ENCODE data around the gene CDH4. TPM values are rescaled to one million over a fixed set of nuclear protein-coding genes. Genes with fewer than 3 reads are reported as not detected.
"Not testable (repeated sequence)": the region's sequence is repeated elsewhere in the genome, so short reads cannot be mapped to it uniquely, and the experiment has no call there.

The CDH4 gene
- total and polyA plus RNA-seq, 2 donors from 2014 or later: 1.1 TPM; not detected in 1

- FAIRE-seq: no peak
- H3K4me1 ChIP-seq (ENCODE audit: control insufficient read depth in 2 of 3, insufficient read depth in 2 of 3, low read depth in 1 of 3, low read length in 3 of 3): no peaks in the 10 kb centered on the region
- intact Hi-C loops (cut with DNase I): no loop called here
- H3K9ac ChIP-seq (ENCODE audit: low read length in 3 of 3): no peak overlapping the region
- peak in 1 of 5 donors; percentile 51 for DNase-seq
- H3K4me3 ChIP-seq (ENCODE audit: low read length in 3 of 3): no peak overlapping the region
- H3K36me3 ChIP-seq (ENCODE audit: control insufficient read depth in 2 of 3, insufficient read depth in 3 of 3, low read length in 3 of 3): no peaks in the 10 kb centered on the region
- no peak overlapping the region for H3K27ac ChIP-seq (ENCODE audit: low read depth in 2 of 2, low read length in 2 of 2)
- no peaks in the 10 kb centered on the region for H3K27me3 ChIP-seq (ENCODE audit: control insufficient read depth, insufficient read depth, low read length)
- TF ChIP-seq CTCF (IDR thresholded peaks at IDR 0.05; ENCODE audit: borderline replicate concordance, extremely low read depth, insufficient read depth): no peak
- H3K9me3 ChIP-seq (ENCODE audit: control insufficient read depth in 2 of 3, insufficient read depth in 1 of 3, low read length in 3 of 3): no peaks in the 10 kb centered on the region
These were observed 600.4 kb downstream of the CDH4 start for GRCh38 chr20:61852268-61853072.

- Histone ChIP-seq H3K27me3 (ENCODE audit: control insufficient read depth, insufficient read depth, low read length) (no peaks in the 10 kb centered on the region), H3K9me3 (ENCODE audit: control insufficient read depth in 2 of 3, insufficient read depth in 1 of 3, low read length in 3 of 3) (no peaks in the 10 kb centered on the region), H3K4me3 (ENCODE audit: low read length in 3 of 3) (no peak overlapping the region), H3K9ac (ENCODE audit: low read length in 3 of 3) (no peak overlapping the region), H3K4me1 (ENCODE audit: control insufficient read depth in 2 of 3, insufficient read depth in 2 of 3, low read depth in 1 of 3, low read length in 3 of 3) (no peaks in the 10 kb centered on the region), H3K27ac (ENCODE audit: low read depth in 2 of 2, low read length in 2 of 2) (no peak overlapping the region), H3K36me3 (ENCODE audit: control insufficient read depth in 2 of 3, insufficient read depth in 3 of 3, low read length in 3 of 3) (no peaks in the 10 kb centered on the region)
- DNase-seq: no peak
- no peak for FAIRE-seq
- intact Hi-C loops (cut with DNase I): no loop called here
- no peak for TF ChIP-seq CTCF (IDR thresholded peaks at IDR 0.05; ENCODE audit: borderline replicate concordance, extremely low read depth, insufficient read depth)
These were observed 601.3 kb downstream of the CDH4 start for GRCh38 chr20:61853073-61854005.

- H3K27me3 ChIP-seq (ENCODE audit: control insufficient read depth, insufficient read depth, low read length); H3K9ac ChIP-seq (ENCODE audit: low read length in 3 of 3); H3K9me3 ChIP-seq (ENCODE audit: control insufficient read depth in 2 of 3, insufficient read depth in 1 of 3, low read length in 3 of 3); DNase-seq; FAIRE-seq; intact Hi-C loops (cut with DNase I); H3K36me3 ChIP-seq (ENCODE audit: control insufficient read depth in 2 of 3, insufficient read depth in 3 of 3, low read length in 3 of 3); H3K4me1 ChIP-seq (ENCODE audit: control insufficient read depth in 2 of 3, insufficient read depth in 2 of 3, low read depth in 1 of 3, low read length in 3 of 3); H3K4me3 ChIP-seq (ENCODE audit: low read length in 3 of 3); H3K27ac ChIP-seq (ENCODE audit: low read depth in 2 of 2, low read length in 2 of 2): not testable (repeated sequence)
These were observed 602.5 kb downstream of the CDH4 start for GRCh38 chr20:61854538-61854937.

GRCh38 chr20:61855286-61855685, 603.2 kb downstream of the CDH4 start:
- no peaks in the 10 kb centered on the region for H3K27me3 ChIP-seq (ENCODE audit: control insufficient read depth, insufficient read depth, low read length)
- H3K4me1 ChIP-seq (ENCODE audit: control insufficient read depth in 2 of 3, insufficient read depth in 2 of 3, low read depth in 1 of 3, low read length in 3 of 3): no peaks in the 10 kb centered on the region
- TF ChIP-seq CTCF (IDR thresholded peaks at IDR 0.05; ENCODE audit: borderline replicate concordance, extremely low read depth, insufficient read depth): no peak
- H3K27ac ChIP-seq (ENCODE audit: low read depth in 2 of 2, low read length in 2 of 2): no peak overlapping the region
- no peak overlapping the region for H3K4me3 ChIP-seq (ENCODE audit: low read length in 3 of 3)
- no peaks in the 10 kb centered on the region for H3K36me3 ChIP-seq (ENCODE audit: control insufficient read depth in 2 of 3, insufficient read depth in 3 of 3, low read length in 3 of 3)
- FAIRE-seq: no peak
- no peaks in the 10 kb centered on the region for H3K9me3 ChIP-seq (ENCODE audit: control insufficient read depth in 2 of 3, insufficient read depth in 1 of 3, low read length in 3 of 3)
- no peak for DNase-seq
- intact Hi-C loops (cut with DNase I): no loop called here
- no peak overlapping the region for H3K9ac ChIP-seq (ENCODE audit: low read length in 3 of 3)

All from kidney (tissue), 14 donors.